ENCODE data around the gene PAX7. TPM values are rescaled to one million over a fixed set of nuclear protein-coding genes. Genes with fewer than 3 reads are reported as not detected.

The PAX7 gene
- total and polyA plus RNA-seq, 2 of the 4 experiments (the other 2 are of a cell fraction) = not detected

DNA sequence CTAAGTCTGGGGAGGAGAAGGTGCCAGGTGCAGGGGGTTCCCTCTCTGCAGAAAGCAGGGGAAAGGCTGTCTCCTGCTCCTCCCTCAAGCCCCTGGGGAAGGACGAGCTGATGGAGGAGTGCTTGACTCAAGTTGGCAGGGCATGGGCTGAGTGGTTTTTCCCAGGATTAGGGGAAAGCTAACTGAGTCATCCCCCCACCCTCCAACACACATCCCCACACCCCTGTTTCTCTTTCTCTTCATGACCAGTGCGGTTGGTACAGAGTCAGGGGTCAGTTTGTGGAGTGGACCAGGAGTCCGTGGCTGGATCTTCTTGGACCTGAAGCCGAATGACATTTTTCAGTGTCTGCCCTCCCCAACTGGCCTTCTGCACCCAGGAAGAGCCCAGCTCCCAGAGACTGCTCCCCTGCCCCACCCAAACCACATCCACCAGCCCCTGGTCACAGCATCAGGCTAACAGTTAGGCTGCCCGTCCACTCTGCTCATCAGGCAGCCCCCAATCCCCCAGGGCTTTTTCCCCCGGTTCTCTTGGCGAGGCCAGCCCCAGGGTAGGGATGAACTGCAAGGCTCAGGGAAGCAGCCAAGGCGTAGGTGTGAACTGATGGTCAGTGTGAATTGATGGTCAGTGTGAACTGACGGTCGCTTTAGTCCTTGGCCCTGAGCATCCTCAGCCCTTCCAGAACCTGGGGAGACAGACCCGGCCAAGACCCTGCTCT, 81.0 kb downstream of the PAX7 start:
- Histone ChIP-seq H2AFZ (replicated peaks; ENCODE audit: low read length, poor library complexity) (no peak overlapping the region), H3K23ac (ENCODE audit: low read depth, low read length) (no peak overlapping the region), H4K5ac (ENCODE audit: low read depth, low read length) (no peak overlapping the region), H3K27me3 (ENCODE audit: control insufficient read depth, insufficient read depth, low read length) (peaks cover 7% of the 10 kb centered on the region), H2AK9ac (replicated peaks; ENCODE audit: low read depth, low read length, poor library complexity) (no peak overlapping the region), H3K36me3 (ENCODE audit: control insufficient read depth, insufficient read depth, low read length) (no peaks in the 10 kb centered on the region), H3K18ac (ENCODE audit: low read depth, low read length) (no peak overlapping the region), H3K9ac (ENCODE audit: low read depth, low read length) (no peak overlapping the region), H3K27ac (ENCODE audit: insufficient read depth, low read length) (no peak overlapping the region), H4K8ac (ENCODE audit: low read depth in 2 of 2, low read length in 2 of 2) (no peak overlapping the region), H3K4me3 (ENCODE audit: insufficient read depth, low read depth, low read length) (no peak overlapping the region), H3K56ac (ENCODE audit: extremely low read depth, insufficient read depth, low read length) (no peak overlapping the region), H2BK15ac (ENCODE audit: low read depth, low read length) (no peak overlapping the region), H4K91ac (ENCODE audit: insufficient read depth, low read depth, low read length) (no peak overlapping the region), H2BK120ac (ENCODE audit: low read depth, low read length) (no peak overlapping the region), H3K9me3 (ENCODE audit: control insufficient read depth, insufficient read depth, low read length) (no peaks in the 10 kb centered on the region), H2BK20ac (ENCODE audit: low read depth, low read length) (no peak overlapping the region), H3K4ac (ENCODE audit: low read depth, low read length) (no peak overlapping the region), H3K4me1 (ENCODE audit: control insufficient read depth, insufficient read depth, low read length) (no peaks in the 10 kb centered on the region), H3K79me1 (ENCODE audit: low read depth in 1 of 2, low read length in 2 of 2) (no peaks in the 10 kb centered on the region), H3K9me1 (ENCODE audit: insufficient read depth, low read length) (no peaks in the 10 kb centered on the region), H3K14ac (replicated peaks; ENCODE audit: low read depth, low read length) (no peak overlapping the region), H2BK5ac (ENCODE audit: low read depth, low read length, poor library complexity, severe bottlenecking) (no peak overlapping the region), H3K4me2 (ENCODE audit: low read depth, low read length) (no peak overlapping the region), H2AK5ac (ENCODE audit: low read depth, low read length) (no peak overlapping the region), H4K20me1 (ENCODE audit: insufficient read depth, low read length) (no peaks in the 10 kb centered on the region)
- no peak for TF ChIP-seq SMC3 (IDR thresholded peaks at IDR 0.05; ENCODE audit: low read depth, low read length)
- no peak for TF ChIP-seq CHD1 (IDR thresholded peaks at IDR 0.05; ENCODE audit: low read depth, low read length)
- TF ChIP-seq NFE2L2 (IDR thresholded peaks at IDR 0.05; ENCODE audit: low read depth, low read length) = no peak
- no peak for TF ChIP-seq RAD21 (IDR thresholded peaks at IDR 0.05; ENCODE audit: low read length)
- no peak for TF ChIP-seq RFX5 (IDR thresholded peaks at IDR 0.05; ENCODE audit: low read depth, low read length)
- no peak for TF ChIP-seq MAFK (IDR thresholded peaks at IDR 0.05; ENCODE audit: low read depth, low read length)
- no peak for TF ChIP-seq RCOR1 (IDR thresholded peaks at IDR 0.05; ENCODE audit: insufficient replicate concordance, low read length)
- BruUV-seq (replicated peaks) = no TSS peak
- POLR2A ChIA-PET (ENCODE audit: unreplicated experiment) = no interaction called here
- no peak for ATAC-seq (ENCODE audit: low read depth)
- no peak for DNase-seq
- in situ Hi-C loops (cut with MboI; ENCODE audit: low sequenced_read_pairs) = no loop called here
- intact Hi-C loops (cut with micrococcal nuclease) = no loop called here
- CTCF ChIA-PET = no interaction called here
- 20% methylated on average over 1 of the region's 11 CpGs; no CpG with 5 or more reads in 1 of the 2 experiments for WGBS, 2 experiments (ENCODE audit: extremely low coverage in 2 of 2, insufficient read length in 1 of 2)
- dilution Hi-C loops (cut with HindIII; ENCODE audit: low sequenced_read_pairs, unreplicated experiment) = no loop called here

Data from IMR-90 (cell line).